OCI-LY7 (cell line): ENCODE data around the gene CYTIP. TPM values are rescaled to one million over a fixed set of nuclear protein-coding genes. Genes with fewer than 3 reads are reported as not detected.
A peak's percentile ranks its signal among the peaks of the same experiment; 100 is the strongest.

Source experiments
- BruUV-seq: library from RNA; stranded (reverse); fragments of 400-500 nt; replicated peaks from 2 replicates; lab custom pipeline; 2021; lab: Mats Ljungman, UMichigan
- CTCF ChIA-PET: fragments of 300-600 bp; sonication (Branson Sonifier 250); formaldehyde crosslinking; loops from one replicate; lab custom pipeline; 2022; ENCODE audit warnings: antibody characterized with exemption; ENCODE audit not compliant: unreplicated experiment; lab: Charles Lee
- POLR2A ChIA-PET: fragments of 300-600 bp; sonication (Branson Sonifier 250); formaldehyde crosslinking; loops from one replicate; lab custom pipeline; 2022; ENCODE audit warnings: antibody characterized with exemption; lab: Charles Lee
- DNase-seq: peaks from one replicate; pipeline ENCODE4 v3.0.0-alpha.2; 2015; ENCODE audit warnings: low spot score
- H2AFZ ChIP-seq: fragments of 200-600 bp; sonication (generic), shearing (Covaris generic); 2 replicates; pipeline ENCODE4 v1.6.1; 2014; ENCODE audit warnings: mild to moderate bottlenecking, antibody characterized with exemption, low read length, moderate library complexity
- H3K27ac ChIP-seq: fragments of 200-600 bp; sonication (generic); 2 replicates; pipeline ENCODE4 v1.5.1; 2014; ENCODE audit warnings: mixed run types, low read depth, mild to moderate bottlenecking, moderate library complexity, low read length, inconsistent platforms; ENCODE audit not compliant: poor library complexity, severe bottlenecking
- H3K36me3 ChIP-seq: fragments of 200-600 bp; sonication (generic); 2 replicates; pipeline ENCODE4 v1.6.1; 2014; ENCODE audit warnings: mild to moderate bottlenecking, antibody characterized with exemption, low read length, moderate library complexity, mixed read lengths; ENCODE audit not compliant: insufficient read depth
- H3K4me1 ChIP-seq: fragments of 200-600 bp; sonication (generic); 2 replicates; pipeline ENCODE4 v1.5.1; 2014; ENCODE audit warnings: mild to moderate bottlenecking, low read length; ENCODE audit not compliant: insufficient read depth, poor library complexity, severe bottlenecking
- H3K4me2 ChIP-seq: fragments of 200-600 bp; sonication (generic); 2 replicates; pipeline ENCODE4 v1.6.1; 2014; ENCODE audit warnings: mild to moderate bottlenecking, low read length
- H3K4me3 ChIP-seq: fragments of 200-600 bp; sonication (generic); 2 replicates; pipeline ENCODE4 v1.5.1; 2014; ENCODE audit warnings: mild to moderate bottlenecking, low read depth, low read length; ENCODE audit not compliant: poor library complexity, severe bottlenecking
- H3K79me2 ChIP-seq: fragments of 200-600 bp; sonication (generic); 2 replicates; pipeline ENCODE4 v1.6.1; 2016; ENCODE audit warnings: low read depth, mild to moderate bottlenecking, low read length, moderate library complexity, mixed read lengths; ENCODE audit not compliant: insufficient read depth
- H3K9me2 ChIP-seq: fragments of 200-600 bp; sonication (generic); 2 replicates; pipeline ENCODE4 v1.6.1; 2016; ENCODE audit warnings: mild to moderate bottlenecking, low read length, mixed read lengths; ENCODE audit not compliant: insufficient read depth
- H3K9me3 ChIP-seq: fragments of 200-600 bp; sonication (generic); 2 replicates; pipeline ENCODE4 v1.6.1; 2014; ENCODE audit warnings: mild to moderate bottlenecking, mixed run types, low read length, mixed read lengths
- H4K20me1 ChIP-seq: fragments of 200-600 bp; sonication (generic); 2 replicates; pipeline ENCODE4 v1.6.1; 2014; ENCODE audit warnings: mild to moderate bottlenecking, antibody characterized with exemption, low read length, moderate library complexity, mixed read lengths; ENCODE audit not compliant: insufficient read depth
- EZH2phosphoT487 ChIP-seq: fragments of 200-600 bp; sonication (generic); IDR thresholded peaks from 2 replicates; pipeline ENCODE4 v1.6.1; 2018; ENCODE audit warnings: low read depth, borderline replicate concordance, mild to moderate bottlenecking, mixed run types, antibody characterized with exemption, low read length, moderate library complexity, mixed read lengths
- intact Hi-C: fragments of 100-400 bp; cut with micrococcal nuclease; formaldehyde crosslinking; loops from one replicate; pipeline ENCODE4 v1.10.0; 2022; ENCODE audit not compliant: unreplicated experiment
- total RNA-seq, 2 experiments: library from RNA; depleted of rRNA in 1 of 2; stranded (reverse); fragments of >200 nt in 1 of 2; shearing (Covaris generic) in 1 of 2; gene quantifications; 2 replicates each; pipeline ENCODE4 v1.2.3, GENCODE V29; 2014 to 2022
- TF ChIP-seq, protein P1 (sequence below): fragments of 200-600 bp; sonication (generic); conservative IDR thresholded peaks from 2 replicates; pipeline ENCODE4 v1.5.1; 2014; ENCODE audit warnings: mild to moderate bottlenecking, antibody characterized with exemption, low read length, moderate library complexity, mixed read lengths

Gene CYTIP
- total RNA-seq, 2 experiments from 2014 or later = 49.2 to 64.0 TPM

DNA sequence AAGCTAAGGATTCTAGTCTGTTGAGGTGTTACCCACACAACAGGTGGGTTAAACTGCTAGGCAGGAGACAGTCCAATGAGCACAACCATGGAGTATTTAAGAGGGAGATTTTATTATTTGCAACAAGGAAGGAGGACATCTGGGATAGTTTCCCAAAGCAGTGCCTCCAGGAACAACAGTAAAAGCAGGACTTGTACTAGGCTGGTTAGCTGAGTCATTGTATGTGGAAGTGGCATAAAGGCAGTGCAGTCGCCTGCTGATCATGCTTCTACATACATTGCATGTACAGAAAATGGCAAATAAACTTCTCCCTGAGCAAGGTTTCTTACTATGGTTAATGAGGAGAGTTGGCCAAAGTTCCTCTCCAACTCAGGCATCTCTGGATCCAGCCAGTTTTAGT, 46.1 kb upstream of the CYTIP start:
- Histone ChIP-seq H4K20me1 (no peaks in the 10 kb centered on the region), H2AFZ (no peak overlapping the region), H3K27ac (no peak overlapping the region), H3K4me3 (no peak overlapping the region), H3K9me3 (no peaks in the 10 kb centered on the region), H3K36me3 (no peaks in the 10 kb centered on the region), H3K4me1 (peaks cover 4% of the 10 kb centered on the region), H3K9me2 (no peaks in the 10 kb centered on the region), H3K4me2 (no peak overlapping the region), H3K79me2 (no peaks in the 10 kb centered on the region)
- TF ChIP-seq EZH2phosphoT487 = no peak
- TF ChIP-seq, protein P1, sequence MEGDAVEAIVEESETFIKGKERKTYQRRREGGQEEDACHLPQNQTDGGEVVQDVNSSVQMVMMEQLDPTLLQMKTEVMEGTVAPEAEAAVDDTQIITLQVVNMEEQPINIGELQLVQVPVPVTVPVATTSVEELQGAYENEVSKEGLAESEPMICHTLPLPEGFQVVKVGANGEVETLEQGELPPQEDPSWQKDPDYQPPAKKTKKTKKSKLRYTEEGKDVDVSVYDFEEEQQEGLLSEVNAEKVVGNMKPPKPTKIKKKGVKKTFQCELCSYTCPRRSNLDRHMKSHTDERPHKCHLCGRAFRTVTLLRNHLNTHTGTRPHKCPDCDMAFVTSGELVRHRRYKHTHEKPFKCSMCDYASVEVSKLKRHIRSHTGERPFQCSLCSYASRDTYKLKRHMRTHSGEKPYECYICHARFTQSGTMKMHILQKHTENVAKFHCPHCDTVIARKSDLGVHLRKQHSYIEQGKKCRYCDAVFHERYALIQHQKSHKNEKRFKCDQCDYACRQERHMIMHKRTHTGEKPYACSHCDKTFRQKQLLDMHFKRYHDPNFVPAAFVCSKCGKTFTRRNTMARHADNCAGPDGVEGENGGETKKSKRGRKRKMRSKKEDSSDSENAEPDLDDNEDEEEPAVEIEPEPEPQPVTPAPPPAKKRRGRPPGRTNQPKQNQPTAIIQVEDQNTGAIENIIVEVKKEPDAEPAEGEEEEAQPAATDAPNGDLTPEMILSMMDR = no peak
- ChIA-PET CTCF (no interaction called here), POLR2A (interaction anchor here (0.6 kb wide), 1 partner anchor 280 kb away, joined by 3 read pairs; no protein-coding TSS in a partner anchor)
- no peak for DNase-seq
- BruUV-seq = no TSS peak
- intact Hi-C loops = loop anchor here (5.0 to 10.0 kb wide), 4 partner anchors 102 to 385 kb away; partner anchors contain the start of genes ACVR1 and ERMN

DNA sequence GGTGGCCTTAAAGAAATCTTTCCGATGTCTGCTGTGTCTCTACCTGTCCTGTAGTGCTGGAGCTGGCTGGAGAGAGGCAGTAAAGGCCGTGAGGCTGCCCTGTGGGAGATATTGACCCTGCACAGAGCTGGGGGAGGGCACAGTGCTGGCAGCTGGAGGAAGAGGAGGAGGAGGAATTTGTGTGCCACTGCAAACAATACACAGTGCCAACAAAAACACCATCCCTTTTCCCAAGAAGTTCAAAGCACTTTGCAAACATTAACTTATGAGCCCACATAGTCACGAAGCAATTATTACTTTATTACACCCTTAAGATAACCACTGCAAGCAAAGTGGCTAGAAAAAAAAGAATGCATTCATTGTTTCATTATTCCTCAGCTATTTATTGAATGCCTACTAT, 45.0 kb upstream of the CYTIP start:
- H3K4me3 ChIP-seq = no peak overlapping the region
- BruUV-seq = no TSS peak
- no peaks in the 10 kb centered on the region for H4K20me1 ChIP-seq
- H3K36me3 ChIP-seq = no peaks in the 10 kb centered on the region
- peak overlapping the region; percentile 34; the same call in 1 of the 2 replicates for H2AFZ ChIP-seq
- no peak for TF ChIP-seq EZH2phosphoT487
- TF ChIP-seq, protein P1 = no peak
- no peaks in the 10 kb centered on the region for H3K79me2 ChIP-seq
- no peak overlapping the region for H3K27ac ChIP-seq
- no peak for DNase-seq
- no peaks in the 10 kb centered on the region for H3K9me3 ChIP-seq
- ChIA-PET POLR2A (interaction anchor here (0.7 to 1.4 kb wide), 4 partner anchors 15 to 152 kb away, joined by 3 to 5 read pairs (median 4); no protein-coding TSS in a partner anchor), CTCF (interaction anchor here (1.1 kb wide), 1 partner anchor 12 kb away, joined by 3 read pairs; no protein-coding TSS in a partner anchor)
- no peak overlapping the region for H3K4me2 ChIP-seq
- intact Hi-C loops = no loop called here
- no peaks in the 10 kb centered on the region for H3K9me2 ChIP-seq
- peaks cover 4% of the 10 kb centered on the region for H3K4me1 ChIP-seq

- CTCF ChIA-PET = interaction anchor here (0.6 kb wide), 1 partner anchor 154 kb away, joined by 3 read pairs; no protein-coding TSS in a partner anchor
- TF ChIP-seq, protein P1 = no peak
- no peak for TF ChIP-seq EZH2phosphoT487
- no peak for DNase-seq
- Histone ChIP-seq H3K4me2 (no peak overlapping the region), H3K4me1 (peaks cover 4% of the 10 kb centered on the region), H3K27ac (no peak overlapping the region), H3K79me2 (no peaks in the 10 kb centered on the region), H3K9me2 (no peaks in the 10 kb centered on the region), H4K20me1 (no peaks in the 10 kb centered on the region), H3K9me3 (no peaks in the 10 kb centered on the region), H2AFZ (peak overlapping the region; percentile 34; the same call in 1 of the 2 replicates), H3K4me3 (no peak overlapping the region), H3K36me3 (no peaks in the 10 kb centered on the region)
- POLR2A ChIA-PET = interaction anchor here (0.6 to 1.4 kb wide), 3 partner anchors 14 to 48 kb away, joined by 3 to 5 read pairs (median 4); no protein-coding TSS in a partner anchor
- intact Hi-C loops = no loop called here
- BruUV-seq = no TSS peak
These were observed 43.9 kb upstream of the CYTIP start for GRCh38 chr2:157487747-157488146.
